SKM-1 (cell line): ENCODE results near the gene BORCS8.

Source experiments
- DNase-seq: peaks from one replicate; lab custom pipeline; 2025; ENCODE audit not compliant: unreplicated experiment; lab: John Stamatoyannopoulos, UW

Gene BORCS8

DNA sequence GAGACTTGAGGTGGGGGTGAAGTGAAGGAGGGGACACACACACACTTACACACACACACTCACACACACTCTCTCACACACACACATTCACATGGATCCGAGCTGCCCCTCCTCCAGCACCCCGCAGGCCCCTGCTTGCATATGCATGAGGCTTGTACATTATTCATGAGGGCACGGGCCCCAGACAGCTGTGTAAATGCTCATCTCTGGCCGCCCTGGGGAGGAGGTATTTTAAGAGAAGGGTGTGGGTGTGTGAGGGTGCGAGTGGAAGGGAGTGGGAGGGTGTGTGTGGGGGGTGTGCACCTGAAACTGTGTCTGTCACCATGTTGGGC lies 22.2 kb upstream of the BORCS8 start:
- no peak for DNase-seq

DNA sequence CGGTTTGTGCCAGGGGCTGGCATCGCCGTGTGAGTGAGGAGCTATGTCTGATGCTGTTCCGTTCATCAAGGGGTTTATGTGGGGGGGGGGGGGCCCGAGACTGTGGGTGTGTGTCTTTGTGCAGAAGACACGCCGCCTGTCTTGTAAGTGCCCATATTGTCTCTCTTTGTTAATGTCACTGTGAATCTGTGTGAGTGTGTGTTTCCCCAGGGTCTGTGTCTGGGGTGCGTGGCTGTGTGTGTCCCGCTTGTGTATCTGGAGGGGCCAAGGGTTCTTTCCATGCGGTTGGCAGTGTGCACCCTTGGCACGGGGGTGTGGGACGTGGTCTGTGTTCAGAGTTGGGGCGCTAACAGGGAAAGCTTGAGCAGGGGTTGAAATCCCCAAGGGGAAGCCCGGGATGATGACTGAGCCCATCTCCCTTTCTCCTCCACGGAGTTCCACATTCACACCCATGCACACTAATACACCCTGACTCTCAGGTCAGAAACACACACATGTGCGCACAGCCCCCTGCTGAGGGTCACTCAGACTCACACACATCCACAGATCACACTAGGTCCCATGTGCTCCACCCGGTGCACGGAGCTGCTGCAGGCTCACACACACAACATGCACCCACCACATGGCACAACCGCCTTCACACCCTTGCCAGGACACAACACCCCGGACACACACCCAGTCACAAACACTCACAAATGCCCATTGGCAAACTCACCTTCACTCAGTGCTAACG lies 21.6 kb upstream of the BORCS8 start:
- no peak for DNase-seq

DNA sequence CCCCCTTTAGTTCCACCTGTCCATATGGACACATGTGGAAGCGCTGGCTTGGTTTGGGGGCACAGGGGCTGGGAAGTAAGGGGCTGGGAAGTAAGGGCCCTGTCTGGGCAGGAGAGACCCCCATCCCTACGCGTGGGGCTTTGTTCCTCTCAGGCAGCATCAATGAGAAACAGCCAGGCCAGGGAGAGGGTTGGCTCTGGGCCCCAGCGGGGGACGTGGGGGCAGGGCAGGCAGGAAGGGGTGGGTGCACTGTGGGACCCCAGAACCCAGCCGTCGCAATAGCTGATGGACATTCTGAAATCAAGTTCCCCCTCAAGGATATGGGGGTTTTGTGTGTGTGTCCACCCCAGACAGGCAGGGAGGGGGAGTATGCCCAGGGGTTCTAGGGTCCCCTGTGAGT lies 21.0 kb upstream of the BORCS8 start:
- DNase-seq = no peak

DNA sequence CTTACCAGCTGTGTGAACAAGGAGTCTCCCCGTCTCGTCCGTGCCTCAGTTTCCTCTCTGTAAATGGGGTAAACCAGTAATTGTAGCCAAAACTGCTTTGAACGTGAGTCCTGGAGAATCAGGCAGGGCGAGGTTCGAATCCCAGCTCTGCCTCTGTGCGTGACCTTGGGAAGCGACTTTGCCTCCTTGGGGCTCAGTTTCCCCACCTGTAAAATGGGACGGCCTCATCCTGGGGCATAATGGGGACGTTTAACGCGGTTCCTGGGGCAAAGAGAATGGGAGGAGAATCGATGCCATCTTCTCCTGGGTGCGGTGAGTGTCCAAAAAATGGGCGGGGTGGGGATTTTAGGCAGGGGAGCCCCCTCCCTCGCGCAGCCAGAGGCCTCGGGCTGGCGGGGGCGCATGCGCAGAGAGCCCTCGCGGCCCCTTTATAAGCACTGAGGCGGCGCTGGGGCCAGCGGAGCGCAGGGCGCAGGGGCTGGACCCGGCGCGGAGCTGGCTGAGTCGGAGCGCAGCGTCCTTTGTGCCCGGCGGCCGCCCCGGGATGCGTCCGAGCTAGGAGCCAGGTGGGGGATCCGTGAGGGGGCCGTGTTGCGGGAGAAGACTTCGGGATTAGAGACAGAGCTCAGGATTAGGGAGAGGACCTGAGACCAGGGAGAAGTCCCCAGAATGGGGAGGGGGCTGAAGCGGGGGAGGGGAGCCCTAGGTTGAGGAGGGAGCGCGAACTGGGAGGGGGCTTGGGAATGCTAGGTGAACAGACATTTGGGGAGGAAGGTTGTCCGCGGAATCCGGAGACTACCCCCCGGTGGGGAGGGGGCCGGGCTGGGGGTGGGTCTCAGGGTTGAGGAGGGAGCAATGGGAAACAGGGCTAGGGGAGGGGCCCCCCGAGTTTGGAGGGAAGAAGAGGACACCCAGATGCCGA lies 19.8 kb upstream of the BORCS8 start, which contains the start of gene NCAN:
NCAN (plus strand) TSS at position 460 of the 922 bp plus-strand sequence. CDS start 4,996 bp downstream, outside the sequence.
- no peak for DNase-seq

DNA sequence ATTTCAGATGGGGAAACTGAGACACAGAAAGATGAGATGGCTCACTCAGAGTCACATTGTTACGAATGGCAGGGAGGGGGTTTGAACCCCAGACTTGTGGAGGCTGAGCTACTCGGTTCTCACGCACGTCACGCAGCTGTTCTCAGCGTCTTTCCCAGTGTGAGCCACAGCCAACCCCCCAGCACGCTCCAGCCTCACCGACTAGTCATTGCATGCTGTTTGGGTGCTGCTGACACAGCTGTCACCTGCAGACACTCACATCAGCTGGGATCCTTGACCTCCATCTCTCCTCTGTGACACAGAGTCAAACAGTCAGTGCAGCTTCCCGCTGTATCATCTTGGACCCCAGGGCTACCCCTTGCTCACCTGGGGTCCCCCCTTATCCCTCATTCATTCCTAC lies 17.4 kb upstream of the BORCS8 start:
- no peak for DNase-seq

DNA sequence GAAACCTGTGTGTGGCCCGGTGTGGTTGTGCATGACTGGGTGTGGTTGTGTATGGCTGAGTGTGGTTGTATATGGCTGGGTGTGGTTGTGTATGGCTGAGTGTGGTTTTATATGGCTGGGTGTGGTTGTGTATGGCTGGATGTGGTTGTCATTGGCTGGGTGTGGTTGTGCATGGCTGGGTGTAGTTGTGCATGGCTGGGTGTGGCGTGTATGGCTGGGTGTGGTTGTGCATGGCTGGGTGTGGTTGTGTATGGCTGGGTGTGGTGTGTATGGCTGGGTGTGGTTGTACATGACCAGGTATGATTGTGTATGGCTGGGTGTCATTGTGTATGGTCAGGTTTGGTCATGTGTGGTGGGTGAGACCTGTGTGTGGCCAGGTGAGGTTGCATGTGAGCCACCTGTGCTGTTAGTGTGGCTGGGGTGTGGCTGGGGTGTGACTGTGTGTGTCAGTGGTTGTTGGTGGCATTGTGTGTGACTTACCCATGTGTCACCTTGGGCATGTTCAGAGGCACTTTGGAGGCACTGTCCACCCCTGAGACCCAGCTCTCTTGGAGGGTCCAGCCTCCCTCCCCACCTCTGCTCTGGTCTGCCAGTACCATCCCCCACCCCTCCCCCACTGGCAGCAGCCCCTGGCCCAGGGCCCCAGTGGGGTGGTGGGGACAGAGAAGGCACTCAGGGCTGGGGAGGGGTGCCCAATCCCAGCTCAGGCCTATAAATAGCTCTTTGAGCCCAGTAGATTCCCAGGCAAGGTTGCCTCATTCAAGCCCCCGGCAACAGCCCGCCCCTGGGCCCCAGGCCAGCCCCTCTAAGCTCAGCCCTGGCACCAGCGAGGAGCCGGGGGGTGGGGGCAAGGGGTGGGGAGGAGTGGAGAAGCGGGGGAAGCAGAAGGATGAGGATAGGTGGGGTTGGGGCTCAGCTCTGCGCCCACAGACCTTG lies 16.0 kb upstream of the BORCS8 start:
- DNase-seq = no peak

DNA sequence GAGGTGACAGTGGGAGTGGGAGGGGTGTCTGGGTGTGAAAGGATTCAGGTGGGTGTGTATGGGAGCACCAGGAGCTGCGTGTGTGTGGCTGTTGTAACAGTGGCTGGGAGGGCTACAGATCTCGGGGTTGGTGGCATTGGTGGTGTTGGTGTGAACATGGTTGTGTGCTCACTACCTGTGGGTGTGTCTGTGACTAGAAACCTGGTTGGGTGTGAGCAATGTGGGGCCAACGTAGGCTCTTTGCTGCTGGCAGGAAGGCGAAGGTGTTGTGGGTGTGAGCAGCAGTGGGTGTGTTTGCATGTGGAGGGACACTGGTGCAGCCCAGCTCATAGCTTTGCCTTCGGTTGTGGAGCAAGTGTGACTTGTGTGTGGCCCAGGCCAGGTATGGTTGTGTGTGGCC lies 15.0 kb upstream of the BORCS8 start:
- no peak for DNase-seq

DNA sequence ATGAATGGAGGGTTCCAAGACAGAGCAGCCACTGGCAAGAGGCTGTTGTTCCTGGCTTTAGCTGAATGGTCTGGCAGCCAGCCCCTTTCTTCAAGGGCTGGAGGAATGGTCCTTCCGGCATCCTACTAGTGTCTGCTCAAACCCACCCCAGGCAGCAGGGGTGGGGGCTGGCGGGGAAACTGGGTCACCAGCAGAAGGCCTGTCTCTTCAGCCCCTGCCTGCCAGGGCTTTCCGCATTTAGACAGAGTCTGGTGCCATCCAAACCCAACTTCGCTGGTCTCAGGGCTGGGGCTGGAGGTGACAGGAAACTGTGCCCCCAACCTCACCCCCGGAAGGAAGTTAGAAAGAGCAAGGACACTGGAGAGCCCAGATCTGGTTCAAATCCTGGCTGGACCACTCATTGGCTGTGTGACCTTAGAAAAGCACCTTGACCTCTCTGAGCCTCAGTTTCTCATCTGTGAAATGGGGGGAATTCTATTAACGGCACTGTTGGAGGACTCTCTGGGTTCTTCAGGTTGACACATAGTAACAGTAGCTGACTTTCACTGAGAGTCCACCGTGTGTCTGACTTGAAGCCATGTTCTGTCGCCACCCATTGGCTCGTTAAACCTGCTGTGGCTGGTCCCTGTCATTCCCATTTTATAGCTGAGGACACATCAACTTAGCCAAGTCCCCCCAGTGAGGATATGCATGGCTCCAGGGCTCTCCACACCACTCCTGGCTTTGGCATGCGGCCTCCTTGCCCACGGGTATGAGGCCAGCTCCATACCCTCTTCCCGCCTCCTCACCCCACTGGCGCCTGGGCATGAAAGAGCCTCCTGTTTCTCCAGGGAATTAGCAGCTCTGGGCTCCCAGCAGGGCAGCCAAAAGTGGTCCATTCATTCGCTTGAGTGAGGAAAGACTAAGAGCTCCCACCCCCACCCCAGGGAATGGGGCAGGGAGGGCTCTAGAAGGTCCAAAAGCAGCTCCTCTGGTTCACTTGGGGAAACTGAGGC lies 13.8 kb upstream of the BORCS8 start:
- no peak for DNase-seq

DNA sequence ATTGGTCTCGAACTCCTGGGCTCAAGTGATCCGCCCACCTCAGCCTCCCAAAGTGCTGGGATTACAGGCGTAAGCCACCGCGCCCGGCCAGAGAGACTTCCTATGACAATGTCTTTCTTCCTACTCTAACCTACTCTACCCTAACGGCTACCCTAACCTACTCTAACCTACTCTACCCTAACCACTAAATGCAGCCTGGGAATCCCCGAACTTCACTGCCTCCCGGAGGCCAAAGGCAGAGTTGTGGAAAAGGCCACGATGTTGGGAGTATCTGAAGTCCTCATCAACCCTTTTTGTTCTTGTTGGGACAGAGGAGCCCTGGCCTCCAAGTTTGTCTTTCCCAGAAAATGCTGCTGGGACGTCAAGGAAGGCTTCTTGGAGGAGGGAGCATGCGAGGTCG lies 12.2 kb upstream of the BORCS8 start:
- no peak for DNase-seq

DNA sequence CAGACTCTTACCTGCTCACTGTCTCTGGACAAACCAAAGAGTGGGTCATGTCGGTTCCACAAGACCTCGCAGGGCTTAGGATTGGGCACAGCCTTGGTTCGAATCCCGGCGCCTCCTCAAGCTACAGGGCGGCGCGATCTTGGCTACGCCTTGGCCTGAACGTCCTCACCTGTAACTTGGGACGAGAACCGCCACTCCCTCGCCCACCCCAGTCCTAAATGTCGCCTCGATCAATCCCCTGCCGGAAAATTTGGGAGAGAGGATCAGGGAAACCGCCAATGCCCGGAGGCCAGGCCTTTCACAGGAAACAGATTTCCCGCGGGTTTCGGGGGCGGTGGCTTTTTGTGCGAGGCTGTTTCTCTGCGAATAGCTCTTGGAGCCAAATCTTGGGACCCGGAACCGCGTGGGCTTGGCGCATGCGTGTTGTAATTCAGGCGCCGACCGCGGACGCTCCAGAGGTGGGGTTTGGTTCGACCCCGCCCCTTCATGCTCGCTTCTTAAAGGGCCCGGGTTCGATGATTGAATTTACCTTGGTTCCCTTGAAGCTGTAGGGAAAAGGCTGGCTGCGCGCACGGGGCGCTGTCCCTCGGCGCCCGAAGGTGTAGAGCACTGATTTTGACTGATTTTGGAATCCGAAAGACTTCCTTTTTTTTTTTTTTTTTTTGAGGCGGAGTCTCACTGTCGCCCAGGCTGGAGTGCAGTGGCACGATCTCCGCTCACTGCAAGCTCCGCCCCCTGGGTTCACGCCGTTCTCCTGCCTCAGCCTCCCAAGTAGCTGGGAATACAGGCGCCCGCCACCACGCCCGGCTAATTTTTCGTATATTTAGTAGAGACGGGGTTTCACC lies 11.3 kb upstream of the BORCS8 start, which contains the start of gene NR2C2AP:
NR2C2AP (minus strand) TSS at position 403 of the 845 bp plus-strand sequence; CDS start at position 49, 354 bp downstream.
- DNase-seq = peak; percentile 87

DNA sequence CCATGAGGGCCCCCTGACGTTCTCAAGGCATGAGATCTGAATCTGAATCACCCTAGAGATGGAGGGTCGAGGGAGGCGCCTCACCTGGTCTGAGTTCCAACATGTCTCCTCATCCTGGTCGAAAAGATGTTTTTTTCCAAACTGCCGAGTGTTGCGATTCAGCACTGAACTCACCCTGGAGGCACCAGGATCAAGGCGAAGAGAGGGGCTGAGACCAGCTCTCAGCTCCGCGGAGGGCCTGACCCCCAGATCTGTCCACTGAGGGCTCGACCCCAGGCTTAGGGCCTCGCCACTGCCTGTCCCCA lies 10.7 kb upstream of the BORCS8 start:
- DNase-seq = no peak

DNA sequence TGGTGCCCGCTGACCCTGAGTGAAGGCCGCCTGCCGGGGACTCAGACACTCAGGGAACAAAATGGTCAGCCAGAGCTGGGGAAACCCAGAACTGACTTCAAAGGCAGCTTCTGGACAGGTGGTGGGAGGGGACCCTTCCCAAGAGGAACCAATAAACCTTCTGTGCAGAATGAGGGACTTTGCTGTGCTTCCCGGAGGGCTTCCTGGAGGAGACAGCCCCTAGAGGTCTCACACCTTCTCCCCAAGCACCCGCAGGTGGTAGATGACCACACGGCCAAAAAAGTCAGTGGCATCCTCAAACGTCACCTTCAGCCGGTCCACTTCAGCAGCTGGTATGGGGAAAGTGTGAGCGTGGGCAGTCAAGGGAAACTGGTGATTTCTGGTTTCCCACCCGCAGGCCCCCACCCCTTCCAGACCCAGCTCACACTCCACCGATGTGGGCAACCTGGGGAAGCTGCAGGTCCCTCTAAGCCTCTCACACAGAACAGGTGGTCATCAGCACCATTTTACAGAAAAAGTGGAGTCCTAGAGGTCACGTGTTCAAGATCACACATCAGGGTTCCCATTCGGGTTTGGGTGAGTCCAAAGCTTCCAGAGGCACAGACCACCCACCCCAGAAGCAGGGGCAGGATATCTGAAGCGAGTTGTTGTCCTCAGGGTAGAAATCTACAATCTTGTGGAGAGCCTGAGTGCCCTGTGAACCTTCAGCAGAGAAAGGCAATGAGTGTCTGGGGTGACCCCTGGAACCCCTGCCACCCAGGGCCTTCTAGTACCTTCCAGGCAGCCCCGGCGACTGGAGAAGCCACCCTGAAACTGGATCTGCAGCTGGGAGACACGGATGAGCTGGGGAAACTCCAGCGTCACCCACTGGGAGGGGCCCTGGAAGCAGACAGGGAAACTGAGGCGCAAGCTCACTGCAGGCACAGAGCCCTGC lies 10.0 kb upstream of the BORCS8 start:
- no peak for DNase-seq

DNA sequence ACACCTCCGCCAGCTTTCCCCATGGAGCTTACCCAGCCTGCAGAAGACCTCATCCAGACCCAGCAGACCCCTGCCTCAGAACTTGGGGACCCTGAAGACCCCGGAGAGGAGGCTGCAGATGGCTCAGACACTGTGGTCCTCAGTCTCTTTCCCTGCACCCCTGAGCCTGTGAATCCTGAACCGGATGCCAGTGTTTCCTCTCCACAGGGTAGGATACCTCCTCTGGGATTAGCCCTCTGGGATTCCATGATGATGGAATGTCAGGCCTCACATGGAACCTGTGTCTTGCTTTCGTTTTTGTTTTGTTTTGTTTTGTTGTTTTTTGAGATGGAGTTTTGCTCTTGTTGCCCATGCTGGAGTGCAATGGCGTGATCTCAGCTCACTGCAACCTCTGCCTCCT lies 2.0 kb upstream of the BORCS8 start:
- no peak for DNase-seq

DNA sequence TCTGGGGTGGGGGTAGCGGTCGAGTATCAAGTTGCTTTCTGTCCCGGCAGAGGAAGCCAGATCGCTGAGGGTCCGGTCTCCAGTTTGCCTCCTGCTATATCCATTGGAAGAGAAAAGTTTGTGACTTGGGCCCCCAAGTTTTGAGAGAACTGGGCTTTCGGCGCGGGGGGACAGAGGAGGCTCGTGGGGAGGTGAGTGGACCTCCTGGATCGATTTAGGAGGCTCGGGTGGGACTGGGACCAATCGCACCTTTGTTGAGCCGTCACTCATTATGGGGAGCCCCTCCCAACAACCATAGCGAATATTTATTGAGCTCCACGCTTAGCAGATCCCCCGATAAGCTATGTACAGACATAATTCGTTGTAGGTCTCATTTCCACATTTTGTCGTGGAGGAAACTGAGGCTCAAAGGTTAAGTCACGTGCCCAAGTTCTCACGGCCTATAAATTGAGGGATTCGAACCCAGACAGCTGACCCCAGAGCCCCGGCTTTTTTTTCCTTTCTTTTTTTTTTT lies 1.0 kb upstream of the BORCS8 start:
- DNase-seq = no peak

DNA sequence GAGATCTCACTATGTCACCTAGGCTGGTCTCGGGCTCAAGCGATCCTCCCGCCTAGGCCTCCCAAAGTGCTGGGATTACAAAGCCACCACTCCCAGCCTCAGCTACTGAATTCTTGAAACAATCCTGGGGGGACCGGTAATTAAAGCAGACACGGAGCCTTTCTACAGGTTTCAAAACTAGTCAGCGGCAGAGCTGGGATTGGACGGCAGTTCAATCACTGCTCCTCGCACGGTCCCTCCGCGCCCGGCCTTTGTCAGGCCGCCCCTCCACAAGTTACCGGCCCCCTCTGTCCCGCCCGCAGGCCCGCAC lies 229 bp downstream of the BORCS8 start:
- no peak for DNase-seq

DNA sequence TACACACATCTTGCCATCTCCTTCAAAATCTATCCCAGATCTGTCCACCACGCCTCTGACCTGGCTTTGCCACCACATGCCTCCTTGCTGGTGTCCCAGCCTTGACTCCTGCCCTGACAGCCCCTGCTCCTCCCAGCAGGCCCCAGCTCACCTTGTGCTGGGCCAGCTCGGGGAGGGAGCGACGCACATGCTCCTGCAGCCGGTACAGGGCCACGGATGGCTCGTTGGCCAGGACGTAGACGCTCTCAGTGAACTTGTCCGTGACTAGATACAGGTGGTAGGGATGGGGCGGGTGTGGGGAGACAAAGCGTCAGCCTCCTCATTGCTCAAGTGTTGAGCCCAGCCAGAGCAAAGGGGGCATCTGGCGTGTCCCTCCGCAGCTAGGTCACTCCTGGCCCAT lies 5.2 kb downstream of the BORCS8 start:
- DNase-seq = no peak

DNA sequence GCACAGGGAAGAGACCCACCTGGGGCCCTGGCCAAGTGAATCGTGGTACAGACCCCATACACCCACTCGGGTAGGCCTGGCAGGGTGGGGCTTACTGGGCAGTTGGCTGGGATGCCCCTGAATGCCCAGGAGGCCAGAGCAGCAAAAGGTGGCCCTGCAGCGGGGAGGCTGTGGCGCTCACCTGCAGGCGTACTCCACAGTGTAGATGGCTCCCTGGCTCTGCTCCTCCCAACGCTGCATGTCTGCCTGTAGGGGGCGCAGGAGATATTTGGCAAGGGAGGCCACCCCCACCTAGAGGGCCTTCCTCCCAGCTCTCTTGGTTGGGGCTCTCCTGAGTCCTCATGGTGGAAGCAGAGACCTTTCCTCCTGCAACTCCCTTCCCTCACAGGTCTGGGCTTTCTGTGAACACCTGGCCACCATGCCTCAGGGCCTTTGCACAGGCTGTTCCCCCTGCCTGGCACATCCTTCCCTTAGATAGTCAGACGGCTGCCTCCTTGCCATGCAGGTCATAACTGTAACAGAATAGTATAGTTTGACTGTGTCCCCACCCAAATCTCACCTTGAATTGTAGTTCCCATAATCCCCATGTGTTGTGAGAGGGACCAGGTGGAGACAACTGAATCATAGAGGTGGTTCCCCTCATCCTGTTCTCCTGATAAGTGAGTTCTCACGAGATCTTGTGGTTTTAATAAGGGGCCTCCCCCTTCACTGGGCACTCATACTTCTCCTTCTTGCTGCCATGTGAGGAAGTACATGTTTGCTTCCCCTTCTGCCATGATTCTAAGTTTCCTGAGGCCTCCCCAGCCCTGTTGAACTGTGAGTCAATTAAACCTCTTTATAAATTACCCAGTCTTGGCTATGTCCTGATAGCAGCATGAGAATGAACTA lies 5.9 kb downstream of the BORCS8 start:
- DNase-seq = peak; percentile 85
